Stimulated activated CD4-positive, alpha-beta T cell treated with anti-CD3 and anti-CD28 coated beads, Interleukin-15, amount 100 ng/mL, for 1 hour (primary cell): ENCODE results near the gene OR13A1.
"Not testable (repeated sequence)": the region's sequence is repeated elsewhere in the genome, so short reads cannot be mapped to it uniquely, and the experiment has no call there.

Experiments
- DNase-seq, 2 donors: peaks; one replicate each; pipeline ENCODE4 v3.0.0-alpha.2; 2020; ENCODE audit warnings: low read depth in 1 of 2, low spot score in 1 of 2

OR13A1 gene

DNA sequence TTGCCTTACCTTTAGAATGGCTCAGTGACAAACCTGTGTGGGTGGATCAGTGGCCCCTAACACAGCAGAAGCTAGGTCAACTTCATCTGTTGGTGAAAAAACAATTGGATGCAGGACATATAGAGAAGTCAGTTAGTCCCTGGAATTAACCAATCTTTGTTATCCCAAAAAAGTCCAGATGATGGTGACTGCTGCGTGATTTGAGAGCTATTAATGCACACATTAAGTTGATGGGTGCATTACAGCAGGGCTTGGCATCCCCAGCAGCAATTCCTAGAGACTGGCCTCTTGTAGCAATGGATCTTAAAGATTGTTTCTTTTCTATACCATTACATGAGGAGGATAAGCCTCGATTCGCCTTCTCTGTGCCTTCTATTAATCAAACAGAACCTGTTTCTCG lies 33.3 kb downstream of the OR13A1 start:
- no peak for DNase-seq

- no peak for DNase-seq
These were observed 35.2 kb downstream of the OR13A1 start for GRCh38 chr10:45280113-45280760.

DNA sequence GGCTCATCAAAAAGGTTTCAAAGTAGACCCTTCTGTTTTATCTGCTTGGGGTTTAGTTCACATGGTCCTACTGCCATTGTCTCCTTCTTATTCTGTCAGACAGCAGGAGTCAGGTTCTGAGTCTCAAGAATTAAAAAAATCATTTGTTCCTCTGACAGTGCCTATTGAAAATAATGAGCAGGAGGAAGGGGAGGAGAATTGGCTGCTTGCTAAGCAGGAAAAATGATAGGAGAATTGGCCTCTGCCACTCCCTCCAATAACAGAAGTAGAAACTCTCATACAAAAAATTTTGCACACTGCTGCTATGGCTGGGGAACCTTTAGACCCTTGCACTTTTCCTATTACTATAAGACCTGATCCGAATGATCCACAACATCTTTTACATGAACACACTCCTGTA lies 35.7 kb downstream of the OR13A1 start:
- no peak for DNase-seq

- no peak for DNase-seq
These were observed 36.4 kb downstream of the OR13A1 start for GRCh38 chr10:45278860-45279498.

GRCh38 chr10:45276146-45276545 lies 39.3 kb downstream of the OR13A1 start:
- not testable (repeated sequence) for DNase-seq

DNA sequence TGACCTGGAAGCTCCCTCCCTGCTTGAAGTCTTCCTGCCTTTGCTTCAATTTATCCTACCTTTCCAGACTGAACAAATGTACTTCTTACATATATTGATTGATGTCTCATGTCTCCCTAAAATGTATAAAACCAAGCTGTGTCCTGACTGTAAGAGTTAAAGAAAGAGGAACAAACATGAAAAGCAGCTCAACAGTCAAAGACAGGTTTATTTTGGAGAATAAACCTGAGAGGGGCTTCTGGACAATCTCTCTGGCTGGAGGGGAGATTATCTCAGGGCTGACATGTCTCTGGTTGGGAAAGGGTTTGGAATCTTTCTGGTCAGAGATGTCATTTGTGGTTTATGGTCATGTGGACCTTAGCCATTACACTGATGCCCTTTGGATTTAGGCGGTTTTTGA lies 41.0 kb downstream of the OR13A1 start:
- DNase-seq, result no peak

DNA sequence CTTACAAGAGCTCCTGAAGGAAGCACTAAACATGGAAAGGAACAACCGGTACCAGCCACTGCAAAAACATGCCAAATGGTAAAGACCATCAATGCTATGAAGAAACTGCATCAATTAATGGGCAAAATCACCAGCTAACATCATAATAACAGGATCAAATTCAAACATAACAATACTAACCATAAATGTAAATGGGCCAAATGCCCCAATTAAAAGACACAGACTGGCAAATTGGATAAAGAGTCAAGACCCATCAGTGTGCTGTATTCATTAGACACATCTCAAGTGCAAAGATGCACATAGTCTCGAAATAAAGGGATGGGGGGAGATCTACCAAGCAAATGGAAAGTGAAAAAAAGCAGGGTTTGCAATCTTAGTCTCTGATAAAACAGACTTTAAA lies 47.6 kb downstream of the OR13A1 start:
- not testable (repeated sequence) for DNase-seq

- no peak for DNase-seq
These were observed 49.4 kb downstream of the OR13A1 start for GRCh38 chr10:45265996-45266395.

DNA sequence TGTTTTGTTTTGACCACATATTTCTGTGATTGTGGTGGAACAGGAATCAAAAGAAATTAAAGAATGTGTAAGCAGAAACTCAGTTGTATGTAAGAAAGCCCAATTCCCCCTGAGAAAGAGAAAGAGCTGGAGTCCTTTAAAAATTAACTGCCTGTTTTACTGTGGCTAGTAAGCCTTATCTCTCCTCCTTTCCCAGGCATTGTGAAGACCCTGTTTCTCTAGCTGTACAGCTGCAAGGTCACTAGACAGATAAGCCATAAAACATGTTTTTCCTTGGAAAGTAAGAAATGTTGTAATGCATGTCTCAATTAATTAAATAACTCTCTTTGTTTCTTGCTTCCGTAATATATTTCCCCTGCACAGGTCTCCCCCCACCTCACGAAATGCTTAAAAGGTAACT lies 53.5 kb downstream of the OR13A1 start:
- DNase-seq, result no peak

DNA sequence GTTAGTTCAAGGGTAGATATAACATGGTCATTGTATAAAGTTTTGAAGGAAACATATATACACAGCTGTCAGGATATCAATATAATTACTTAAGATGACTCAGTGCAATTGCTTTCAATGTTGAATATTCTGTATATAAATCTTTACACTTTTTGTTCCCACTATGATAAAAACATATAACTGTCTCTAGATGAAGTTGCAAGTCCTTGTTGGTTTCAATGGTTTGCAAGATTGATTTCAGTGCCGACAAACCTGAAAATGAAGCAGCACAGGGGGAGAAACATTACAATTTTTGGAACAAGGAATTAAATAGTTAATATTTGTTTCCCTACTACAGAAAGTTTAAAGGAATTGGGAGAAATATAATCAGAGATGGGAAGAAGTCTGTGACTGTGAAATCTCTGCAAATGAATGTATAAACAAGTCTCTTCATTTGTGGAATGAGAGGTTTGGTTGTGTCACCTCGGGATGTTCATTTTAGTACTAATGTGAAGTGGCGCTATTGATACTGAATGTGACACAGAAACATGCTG lies 54.1 kb downstream of the OR13A1 start:
- DNase-seq, result no peak

DNA sequence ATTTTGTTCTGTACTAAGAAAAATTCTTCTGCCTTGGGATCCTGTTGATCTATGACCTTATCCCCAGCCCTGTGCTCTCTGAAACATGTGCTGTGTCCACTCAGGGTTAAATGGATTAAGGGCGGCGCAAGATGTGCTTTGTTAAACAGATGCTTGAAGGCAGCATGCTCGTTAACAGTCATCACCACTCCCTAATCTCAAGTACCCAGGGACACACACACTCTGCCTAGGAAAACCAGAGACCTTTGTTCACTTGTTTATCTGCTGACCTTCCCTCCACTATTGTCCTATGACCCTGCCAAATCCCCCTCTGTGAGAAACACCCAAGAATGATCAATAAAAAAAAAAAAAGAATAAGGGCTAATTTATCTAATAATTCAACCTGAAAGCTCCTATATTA lies 54.8 kb downstream of the OR13A1 start:
- not testable (repeated sequence) for DNase-seq

DNA sequence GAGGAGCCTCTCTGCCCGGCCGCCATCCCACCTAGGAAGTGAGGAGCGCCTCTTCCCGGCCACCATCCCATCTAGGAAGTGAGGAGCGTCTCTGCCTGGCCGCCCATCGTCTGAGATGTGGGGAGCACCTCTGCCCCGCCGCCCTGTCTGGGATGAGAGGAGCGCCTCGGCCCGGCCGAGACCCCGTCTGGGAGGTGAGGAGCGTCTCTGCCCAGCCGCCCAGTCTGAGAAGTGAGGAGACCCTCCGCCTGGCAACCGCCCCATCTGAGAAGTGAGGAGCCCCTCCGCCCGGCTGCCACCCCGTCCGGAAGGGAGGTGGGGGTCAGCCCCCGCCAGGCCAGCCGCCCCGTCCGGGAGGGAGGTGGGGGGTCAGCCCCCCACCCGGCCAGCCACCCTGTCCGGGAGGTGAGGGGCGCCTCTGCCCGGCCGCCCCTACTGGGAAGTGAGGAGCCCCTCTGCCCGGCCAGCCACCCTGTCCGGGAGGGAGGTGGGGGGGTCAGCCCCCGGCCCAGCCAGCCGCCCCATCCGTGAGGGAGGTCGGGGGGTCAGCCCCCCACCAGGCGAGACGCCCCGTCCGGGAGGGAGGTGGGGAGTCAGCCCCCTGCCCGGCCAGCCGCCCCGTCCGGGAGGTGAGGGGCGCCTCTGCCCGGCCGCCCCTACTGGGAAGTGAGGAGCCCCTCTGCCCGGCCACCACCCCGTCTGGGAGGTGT lies 55.5 kb downstream of the OR13A1 start:
- DNase-seq, result not testable (repeated sequence)

DNA sequence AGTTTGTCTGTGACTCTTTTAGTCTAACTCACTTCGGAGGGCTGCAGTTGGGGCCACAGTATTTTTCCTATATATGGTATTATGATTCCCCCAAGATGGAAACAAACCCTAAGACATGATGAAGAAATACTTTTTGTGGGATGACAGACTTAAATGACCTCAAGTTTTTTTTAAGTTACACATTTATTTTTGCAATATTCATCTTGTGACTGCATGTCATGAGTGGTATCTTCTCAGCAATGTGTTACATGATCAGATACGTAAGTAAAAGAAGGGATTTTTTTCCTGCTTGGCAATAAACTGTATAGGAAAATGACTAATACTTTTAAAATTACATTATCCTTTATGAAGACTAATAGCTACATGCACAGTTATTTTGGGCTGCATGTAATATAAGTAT lies 57.8 kb downstream of the OR13A1 start:
- no peak for DNase-seq

DNA sequence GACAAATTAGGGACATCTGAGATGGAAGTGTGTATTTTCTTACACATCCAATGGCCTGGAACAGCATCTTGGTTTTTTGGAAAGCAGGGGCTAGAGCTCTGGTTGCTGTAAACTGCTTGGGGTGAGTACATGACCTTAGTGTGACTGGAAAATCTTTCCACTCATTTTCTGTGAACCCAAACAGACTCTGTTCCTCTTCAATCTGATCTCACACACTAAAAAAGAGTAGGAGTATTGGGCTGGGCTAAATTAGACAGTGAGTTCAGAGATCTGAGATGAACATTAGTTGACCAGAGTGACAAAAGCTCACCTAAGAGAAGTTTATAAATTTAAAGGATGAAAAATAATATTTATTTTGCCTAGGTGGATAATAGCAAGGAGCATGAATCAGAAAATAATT lies 59.2 kb downstream of the OR13A1 start:
- DNase-seq, result no peak

DNA sequence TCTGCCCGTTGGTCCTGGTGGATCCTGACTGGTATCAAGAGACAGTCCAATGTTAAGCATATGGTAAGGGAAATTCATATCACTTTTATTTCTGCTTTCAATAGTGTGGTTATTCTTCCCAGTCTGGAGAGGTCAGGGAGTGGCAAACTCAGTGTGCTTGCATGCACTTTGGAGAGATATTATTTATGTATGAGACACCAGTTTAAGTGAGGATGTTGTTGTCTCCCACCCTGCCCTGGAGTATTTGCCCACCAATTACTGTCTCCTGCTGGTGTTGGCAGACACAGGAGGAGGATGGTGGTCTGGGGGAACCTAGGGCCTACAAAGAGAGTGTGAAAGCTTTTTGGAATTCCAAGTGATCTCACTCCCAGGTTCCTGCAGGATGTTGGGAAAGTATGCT lies 59.7 kb downstream of the OR13A1 start:
- no peak for DNase-seq

DNA sequence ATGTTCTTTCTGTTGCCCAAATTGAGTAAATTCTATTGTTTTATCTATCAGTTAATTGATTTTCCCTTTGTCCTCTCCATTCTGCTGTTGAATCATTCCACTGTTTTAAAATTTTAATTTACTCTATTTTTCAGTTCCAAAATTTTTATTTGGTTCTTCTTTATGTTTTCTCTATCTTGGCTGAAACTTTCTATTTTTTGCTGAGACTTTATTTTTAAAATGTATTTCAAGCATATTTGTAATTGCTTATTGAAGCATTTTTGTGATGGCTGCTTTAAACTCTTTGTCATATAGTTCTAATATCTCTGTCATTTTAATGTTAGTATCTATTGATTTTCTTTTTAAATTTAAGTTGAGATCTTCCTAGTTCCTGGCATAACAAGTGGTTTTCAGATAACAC lies 60.5 kb downstream of the OR13A1 start:
- DNase-seq, result no peak

- no peak for DNase-seq
These were observed 62.1 kb downstream of the OR13A1 start for GRCh38 chr10:45253183-45253914.
